ENCODE data around the gene ZEB2. TPM values are rescaled to one million over a fixed set of nuclear protein-coding genes. Genes with fewer than 3 reads are reported as not detected.

The ZEB2 gene
- total RNA-seq, 1 donor from 2014 or later: 0.07 TPM

DNA sequence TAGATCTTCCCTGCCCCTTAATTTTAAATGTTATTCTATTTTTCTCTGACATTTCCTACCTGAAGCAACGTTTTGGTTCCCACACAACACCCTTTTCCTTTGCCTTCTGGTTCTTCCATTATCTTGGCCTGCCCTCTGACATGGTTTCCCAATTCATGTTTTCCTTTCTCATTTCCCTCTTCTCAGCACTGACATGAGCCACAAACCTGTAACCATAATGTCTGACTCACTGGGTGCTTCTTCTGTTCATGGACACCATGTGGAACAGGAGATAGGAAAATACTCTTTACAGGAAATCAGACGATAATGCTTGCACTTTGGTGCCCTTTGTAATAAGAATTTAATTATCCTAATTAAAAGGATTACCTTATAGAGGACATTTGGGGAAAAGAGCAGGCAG is 142.0 kb downstream of the ZEB2 start:
- Mint-ChIP-seq H3K27ac (no peak overlapping the region), H3K4me3 (ENCODE audit: low read depth) (no peak overlapping the region), H3K4me1 (ENCODE audit: low read depth) (peaks cover 1% of the 10 kb centered on the region), H3K27me3 (peaks cover 46% of the 10 kb centered on the region), H3K36me3 (ENCODE audit: insufficient read depth) (no peaks in the 10 kb centered on the region), H3K9me3 (ENCODE audit: low read depth) (no peaks in the 10 kb centered on the region)
- TF ChIP-seq, protein P1, sequence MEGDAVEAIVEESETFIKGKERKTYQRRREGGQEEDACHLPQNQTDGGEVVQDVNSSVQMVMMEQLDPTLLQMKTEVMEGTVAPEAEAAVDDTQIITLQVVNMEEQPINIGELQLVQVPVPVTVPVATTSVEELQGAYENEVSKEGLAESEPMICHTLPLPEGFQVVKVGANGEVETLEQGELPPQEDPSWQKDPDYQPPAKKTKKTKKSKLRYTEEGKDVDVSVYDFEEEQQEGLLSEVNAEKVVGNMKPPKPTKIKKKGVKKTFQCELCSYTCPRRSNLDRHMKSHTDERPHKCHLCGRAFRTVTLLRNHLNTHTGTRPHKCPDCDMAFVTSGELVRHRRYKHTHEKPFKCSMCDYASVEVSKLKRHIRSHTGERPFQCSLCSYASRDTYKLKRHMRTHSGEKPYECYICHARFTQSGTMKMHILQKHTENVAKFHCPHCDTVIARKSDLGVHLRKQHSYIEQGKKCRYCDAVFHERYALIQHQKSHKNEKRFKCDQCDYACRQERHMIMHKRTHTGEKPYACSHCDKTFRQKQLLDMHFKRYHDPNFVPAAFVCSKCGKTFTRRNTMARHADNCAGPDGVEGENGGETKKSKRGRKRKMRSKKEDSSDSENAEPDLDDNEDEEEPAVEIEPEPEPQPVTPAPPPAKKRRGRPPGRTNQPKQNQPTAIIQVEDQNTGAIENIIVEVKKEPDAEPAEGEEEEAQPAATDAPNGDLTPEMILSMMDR (IDR thresholded peaks at IDR 0.05; ENCODE audit: unreplicated experiment): no peak
- no peak for DNase-seq (ENCODE audit: low spot score, unreplicated experiment)

DNA sequence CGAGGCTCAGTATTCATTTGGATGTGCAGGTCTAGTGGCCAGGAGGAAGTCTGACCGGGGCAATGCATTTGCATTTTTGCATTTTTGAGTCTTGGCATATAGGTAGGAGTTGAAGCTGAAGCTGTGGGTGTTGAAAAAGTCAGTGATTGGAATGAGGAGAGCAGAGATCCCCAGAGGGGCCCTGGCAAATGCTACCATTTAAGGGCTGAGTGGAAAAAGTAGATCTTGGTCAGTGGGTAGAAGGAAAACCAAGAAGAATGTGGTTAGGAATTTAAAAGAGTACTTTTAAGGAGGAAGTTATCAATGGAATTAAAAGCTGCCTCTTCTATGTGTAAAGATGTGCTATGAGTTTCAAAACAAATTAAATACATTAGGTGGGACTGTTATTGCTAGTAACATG is 143.0 kb downstream of the ZEB2 start:
- H3K27me3 Mint-ChIP-seq: peaks cover 50% of the 10 kb centered on the region
- TF ChIP-seq, protein P1 (IDR thresholded peaks at IDR 0.05; ENCODE audit: unreplicated experiment): no peak
- H3K36me3 Mint-ChIP-seq (ENCODE audit: insufficient read depth): no peaks in the 10 kb centered on the region
- H3K4me3 Mint-ChIP-seq (ENCODE audit: low read depth): no peak overlapping the region
- no peaks in the 10 kb centered on the region for H3K9me3 Mint-ChIP-seq (ENCODE audit: low read depth)
- no peak overlapping the region for H3K27ac Mint-ChIP-seq
- no peak for DNase-seq (ENCODE audit: low spot score, unreplicated experiment)
- H3K4me1 Mint-ChIP-seq (ENCODE audit: low read depth): peaks cover 1% of the 10 kb centered on the region

DNA sequence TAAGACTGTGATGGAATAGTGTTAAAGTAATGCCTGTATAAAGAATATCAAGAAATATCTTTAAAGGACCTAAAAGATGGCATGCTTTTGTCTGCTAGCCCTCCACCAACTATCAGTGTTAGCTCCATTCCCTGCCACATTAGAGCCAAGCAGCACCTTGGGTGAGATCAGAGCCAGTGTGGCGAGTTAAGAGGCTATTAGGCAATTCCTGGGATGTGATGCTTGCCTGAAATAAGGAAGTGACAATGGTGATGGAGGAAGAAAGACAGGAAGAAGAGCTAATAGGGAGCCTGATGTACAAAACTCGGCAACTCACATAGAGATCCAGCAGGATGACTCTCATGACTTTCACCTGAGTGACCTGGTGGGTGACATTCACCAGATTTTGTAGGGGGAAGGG is 143.5 kb downstream of the ZEB2 start:
- Mint-ChIP-seq H3K9me3 (ENCODE audit: low read depth) (no peaks in the 10 kb centered on the region), H3K4me3 (ENCODE audit: low read depth) (no peak overlapping the region), H3K4me1 (ENCODE audit: low read depth) (peaks cover 4% of the 10 kb centered on the region), H3K27me3 (peaks cover 50% of the 10 kb centered on the region), H3K27ac (no peak overlapping the region), H3K36me3 (ENCODE audit: insufficient read depth) (no peaks in the 10 kb centered on the region)
- no peak for DNase-seq (ENCODE audit: low spot score, unreplicated experiment)
- TF ChIP-seq, protein P1 (IDR thresholded peaks at IDR 0.05; ENCODE audit: unreplicated experiment): no peak

DNA sequence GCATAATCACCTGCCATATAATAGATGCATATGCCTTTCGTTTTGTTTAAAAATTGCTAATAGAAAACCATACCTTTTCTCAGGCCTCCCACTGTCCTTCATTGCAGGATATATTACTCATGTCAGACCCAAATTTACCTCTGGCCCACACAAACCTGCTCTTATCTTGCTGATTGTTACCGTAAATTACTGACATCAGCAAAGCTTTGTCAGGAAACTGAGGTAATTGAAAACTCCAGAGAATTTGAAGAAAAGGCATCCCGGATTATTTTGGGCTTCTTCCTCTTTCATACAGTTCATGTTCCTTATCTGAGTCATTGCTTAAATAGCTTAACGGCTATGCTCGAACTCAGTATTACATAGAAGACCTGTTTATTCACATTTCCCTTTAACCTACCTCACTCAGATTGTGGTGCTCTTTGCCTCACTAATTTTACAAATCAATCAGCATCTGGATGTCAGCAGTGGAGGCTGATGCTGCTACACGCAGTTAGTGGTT is 145.7 kb downstream of the ZEB2 start:
- H3K27me3 Mint-ChIP-seq: peaks cover 33% of the 10 kb centered on the region
- peaks cover 7% of the 10 kb centered on the region for H3K4me1 Mint-ChIP-seq (ENCODE audit: low read depth)

DNA sequence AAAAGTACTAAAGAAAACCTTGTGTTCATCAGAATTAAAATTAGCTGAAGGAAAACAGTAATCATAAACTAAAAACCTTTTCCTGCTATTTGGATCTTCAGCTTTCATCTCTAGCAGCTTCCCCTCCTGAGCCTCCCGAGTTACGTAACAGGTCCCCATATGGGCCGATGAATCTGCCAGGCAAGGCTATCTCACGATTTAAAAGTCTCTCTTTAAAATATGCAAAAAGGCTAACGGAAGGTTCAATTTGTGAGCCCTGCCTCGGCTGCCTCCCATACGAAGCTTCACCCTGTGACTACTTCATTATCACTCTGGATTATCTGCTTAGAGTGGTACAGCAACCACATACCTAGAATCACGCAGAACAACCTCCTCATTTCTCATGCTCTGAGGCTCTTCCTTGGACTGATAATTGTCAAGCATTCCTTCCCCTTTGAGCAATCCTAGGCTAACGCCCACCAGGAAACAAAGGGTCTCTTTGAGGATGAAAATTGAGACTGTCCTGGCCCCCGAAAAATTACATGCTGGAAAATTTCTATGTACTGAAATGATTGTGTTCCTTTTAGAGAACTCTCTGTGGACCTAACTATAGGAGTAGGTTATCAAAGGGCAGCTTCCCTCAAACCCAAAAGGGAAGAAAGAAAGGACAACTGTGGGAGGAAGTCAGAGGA is 147.4 kb downstream of the ZEB2 start:
- Mint-ChIP-seq H3K36me3 (ENCODE audit: insufficient read depth) (no peaks in the 10 kb centered on the region), H3K27ac (no peak overlapping the region), H3K4me1 (ENCODE audit: low read depth) (peaks cover 7% of the 10 kb centered on the region), H3K27me3 (peaks cover 23% of the 10 kb centered on the region), H3K9me3 (ENCODE audit: low read depth) (no peaks in the 10 kb centered on the region), H3K4me3 (ENCODE audit: low read depth) (no peak overlapping the region)
- no peak for DNase-seq (ENCODE audit: low spot score, unreplicated experiment)
- TF ChIP-seq, protein P1 (IDR thresholded peaks at IDR 0.05; ENCODE audit: unreplicated experiment): no peak

More for the DNA sequence above, 145.7 kb downstream of the ZEB2 start:
- Mint-ChIP-seq H3K4me3 (ENCODE audit: low read depth) (no peak overlapping the region), H3K9me3 (ENCODE audit: low read depth) (no peaks in the 10 kb centered on the region), H3K27ac (no peak overlapping the region), H3K36me3 (ENCODE audit: insufficient read depth) (no peaks in the 10 kb centered on the region)
- TF ChIP-seq, protein P1 (IDR thresholded peaks at IDR 0.05; ENCODE audit: unreplicated experiment): no peak
- DNase-seq (ENCODE audit: low spot score, unreplicated experiment): no peak
